HUES6 (cell line): ENCODE results near the gene LRSAM1.
A peak's percentile ranks its signal among the peaks of the same experiment; 100 is the strongest.

Experiments
- H3K27ac ChIP-seq: 2 replicates; pipeline ENCODE4 v1.7.0; 2013; ENCODE audit warnings: low read depth, mild to moderate bottlenecking, low read length, inconsistent platforms
- H3K27me3 ChIP-seq: 2 replicates; pipeline ENCODE4 v1.6.1; 2013; ENCODE audit warnings: low read length; ENCODE audit not compliant: control insufficient read depth, insufficient read depth
- H3K36me3 ChIP-seq: 2 replicates; pipeline ENCODE4 v1.6.1; 2013; ENCODE audit warnings: low read length; ENCODE audit not compliant: control insufficient read depth, insufficient read depth
- H3K4me1 ChIP-seq: 2 replicates; pipeline ENCODE4 v1.6.1; 2013; ENCODE audit warnings: low read length; ENCODE audit not compliant: control insufficient read depth, insufficient read depth
- H3K4me3 ChIP-seq: 2 replicates; pipeline ENCODE4 v1.5.1; 2013; ENCODE audit warnings: low read depth, low read length
- H3K9ac ChIP-seq: one replicate; pipeline ENCODE4 v1.6.1; 2013; ENCODE audit warnings: mild to moderate bottlenecking, low read length
- H3K9me3 ChIP-seq: 2 replicates; pipeline ENCODE4 v1.6.1; 2013; ENCODE audit warnings: low read depth, low read length; ENCODE audit not compliant: control insufficient read depth, insufficient read depth

The LRSAM1 gene

GRCh38 chr9:127500399-127500798 lies 49.1 kb downstream of the LRSAM1 start:
- H3K36me3 ChIP-seq = peaks cover 49% of the 10 kb centered on the region
- H3K9me3 ChIP-seq = no peaks in the 10 kb centered on the region
- no peaks in the 10 kb centered on the region for H3K4me1 ChIP-seq
- no peak overlapping the region for H3K27ac ChIP-seq
- H3K9ac ChIP-seq = no peak overlapping the region
- H3K27me3 ChIP-seq = no peaks in the 10 kb centered on the region
- H3K4me3 ChIP-seq = no peak overlapping the region

DNA sequence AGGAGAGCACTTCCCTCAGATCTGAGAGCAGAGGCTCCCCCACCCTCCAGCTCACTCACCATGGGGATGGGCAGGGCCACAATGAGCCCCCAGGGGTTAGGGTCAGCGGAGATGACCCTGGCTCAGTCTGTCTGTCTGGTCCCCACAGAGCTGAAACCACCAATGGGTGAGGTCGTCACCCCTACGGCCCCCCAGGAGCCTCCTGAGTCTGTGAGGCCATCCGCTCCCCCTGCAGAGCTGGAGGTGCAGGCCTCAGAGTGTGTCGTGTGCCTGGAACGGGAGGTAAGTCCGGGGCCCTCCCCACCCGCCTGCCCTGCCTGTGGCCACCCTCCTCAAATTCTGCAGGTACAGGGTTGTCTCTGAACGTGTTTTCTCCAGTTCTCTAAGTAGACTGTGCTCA lies 49.6 kb downstream of the LRSAM1 start:
- Histone ChIP-seq H3K9ac (no peak overlapping the region), H3K4me1 (no peaks in the 10 kb centered on the region), H3K36me3 (peaks cover 45% of the 10 kb centered on the region), H3K27ac (no peak overlapping the region), H3K9me3 (no peaks in the 10 kb centered on the region), H3K4me3 (no peak overlapping the region), H3K27me3 (no peaks in the 10 kb centered on the region)

GRCh38 chr9:127501821-127502343 lies 50.6 kb downstream of the LRSAM1 start:
- Histone ChIP-seq H3K4me1 (no peaks in the 10 kb centered on the region), H3K9ac (no peak overlapping the region), H3K9me3 (no peaks in the 10 kb centered on the region), H3K27me3 (no peaks in the 10 kb centered on the region), H3K36me3 (peaks cover 39% of the 10 kb centered on the region), H3K4me3 (no peak overlapping the region), H3K27ac (no peak overlapping the region)

DNA sequence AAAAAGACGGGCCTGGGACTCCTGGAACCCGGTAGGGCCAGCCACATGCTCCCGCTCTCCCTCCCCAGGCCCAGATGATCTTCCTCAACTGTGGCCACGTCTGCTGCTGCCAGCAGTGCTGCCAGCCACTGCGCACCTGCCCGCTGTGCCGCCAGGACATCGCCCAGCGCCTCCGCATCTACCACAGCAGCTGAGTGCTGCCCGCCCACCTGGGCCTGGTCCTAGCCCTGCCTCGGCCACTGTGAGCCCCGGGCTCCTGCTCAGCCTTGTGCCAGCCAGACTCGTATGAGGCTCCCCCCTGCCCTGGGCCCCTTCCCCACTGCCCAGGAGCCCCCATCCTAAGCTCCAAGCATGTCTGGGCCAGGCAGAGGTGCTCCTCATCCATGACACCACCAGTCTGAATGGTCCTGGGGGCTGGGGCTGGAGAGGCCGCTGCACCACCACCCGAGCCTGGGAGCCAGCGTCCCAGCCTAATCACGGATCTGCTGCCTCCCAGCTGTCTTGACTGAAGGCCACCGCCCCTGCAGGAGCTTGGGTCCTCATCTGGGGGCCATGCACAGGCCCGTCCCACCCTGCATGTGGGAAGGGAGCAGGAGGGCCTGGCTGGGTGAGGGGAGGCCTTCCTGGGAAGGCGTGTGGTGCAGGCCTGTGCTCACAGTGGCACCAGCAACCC lies 51.5 kb downstream of the LRSAM1 start:
- Histone ChIP-seq H3K27me3 (no peaks in the 10 kb centered on the region), H3K4me1 (no peaks in the 10 kb centered on the region), H3K27ac (no peak overlapping the region), H3K36me3 (peaks cover 38% of the 10 kb centered on the region), H3K9ac (no peak overlapping the region), H3K4me3 (no peak overlapping the region), H3K9me3 (no peaks in the 10 kb centered on the region)

DNA sequence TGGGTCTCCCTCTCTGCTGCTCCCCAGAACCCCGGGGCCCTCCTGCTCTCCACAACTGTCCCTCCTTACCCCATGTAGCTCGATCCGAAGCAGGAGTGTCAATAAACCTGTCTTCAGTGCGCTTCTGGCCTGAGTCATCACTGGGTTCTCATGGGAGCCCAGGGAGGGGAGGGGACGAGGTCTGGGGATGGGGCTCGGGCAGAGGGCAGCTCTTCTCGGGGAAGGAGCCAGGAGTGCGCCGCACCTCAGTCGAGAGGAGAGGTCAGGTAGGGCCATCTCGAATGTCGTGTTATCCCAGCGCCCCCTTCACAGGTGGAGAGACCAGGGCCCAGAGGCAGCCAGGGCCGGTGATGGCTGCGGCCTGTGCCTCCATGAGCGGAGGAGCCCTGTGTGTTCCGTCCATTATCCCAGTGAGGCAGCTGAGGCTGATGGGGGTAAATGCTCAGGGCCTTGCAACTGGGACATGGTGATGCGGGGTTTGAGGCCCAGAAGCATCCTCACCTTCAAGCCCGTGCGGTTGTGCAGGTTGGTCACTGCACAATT lies 52.1 kb downstream of the LRSAM1 start:
- Histone ChIP-seq H3K4me1 (no peaks in the 10 kb centered on the region), H3K9me3 (no peaks in the 10 kb centered on the region), H3K36me3 (peaks cover 39% of the 10 kb centered on the region), H3K27me3 (no peaks in the 10 kb centered on the region), H3K27ac (no peak overlapping the region), H3K4me3 (no peak overlapping the region), H3K9ac (no peak overlapping the region)

DNA sequence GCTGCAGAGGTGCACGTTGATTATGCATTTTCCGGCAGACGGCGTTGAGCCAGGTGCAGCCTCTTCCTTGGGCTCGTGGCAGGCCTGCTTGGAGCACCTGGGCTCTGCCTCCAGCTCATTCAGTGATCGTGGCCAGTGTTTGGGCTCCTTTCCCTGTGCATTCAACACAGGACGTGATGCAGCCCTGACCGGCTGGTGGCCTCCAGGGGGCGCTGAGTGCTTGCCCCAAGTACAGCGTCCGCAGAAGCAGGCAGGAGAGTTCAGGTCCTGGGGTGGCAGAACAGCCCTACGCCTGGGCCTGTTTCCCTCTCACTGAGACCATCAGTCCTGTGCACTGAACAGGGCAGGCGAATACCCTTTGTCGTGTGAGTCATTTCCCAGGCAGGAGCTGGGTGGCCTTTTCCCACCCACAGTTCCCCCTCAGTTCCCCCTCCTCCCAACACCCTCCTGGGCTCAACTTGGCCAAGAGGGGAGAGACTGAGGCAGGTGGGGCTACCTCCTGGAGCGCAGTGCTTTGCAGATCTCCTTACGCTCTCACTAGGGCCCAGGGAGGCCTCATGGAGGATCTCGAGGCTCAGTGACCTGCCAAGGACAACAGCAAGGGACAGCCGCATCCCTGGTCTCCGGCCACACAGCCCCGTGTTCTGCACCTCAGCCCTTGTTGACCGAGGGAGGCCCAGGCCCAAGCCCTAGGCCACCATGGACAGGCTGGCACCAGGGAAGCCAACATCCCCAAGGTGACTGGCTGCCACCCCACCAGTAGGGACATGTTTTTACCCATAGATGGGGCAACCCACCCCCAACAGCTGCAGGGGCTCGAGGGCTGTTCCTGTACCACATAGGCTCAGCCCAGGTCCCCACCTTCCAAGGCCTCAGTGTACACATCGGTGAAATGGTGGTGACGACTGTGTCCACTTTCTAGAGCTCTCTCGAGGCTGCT lies 52.9 kb downstream of the LRSAM1 start:
- no peak overlapping the region for H3K4me3 ChIP-seq
- no peaks in the 10 kb centered on the region for H3K9me3 ChIP-seq
- H3K27me3 ChIP-seq = no peaks in the 10 kb centered on the region
- peaks cover 46% of the 10 kb centered on the region for H3K36me3 ChIP-seq
- no peaks in the 10 kb centered on the region for H3K4me1 ChIP-seq
- 0 out of 2 replicates have a peak overlapping the region, but pooled peaks have one; percentile 11 for H3K27ac ChIP-seq
- H3K9ac ChIP-seq = no peak overlapping the region

- Histone ChIP-seq H3K9me3 (no peaks in the 10 kb centered on the region), H3K27me3 (no peaks in the 10 kb centered on the region), H3K27ac (no peak overlapping the region), H3K9ac (no peak overlapping the region), H3K36me3 (peaks cover 47% of the 10 kb centered on the region), H3K4me3 (no peak overlapping the region), H3K4me1 (no peaks in the 10 kb centered on the region)
Measured at GRCh38 chr9:127504887-127505251, 53.6 kb downstream of the LRSAM1 start.

- no peak overlapping the region for H3K4me3 ChIP-seq
- H3K9me3 ChIP-seq = no peaks in the 10 kb centered on the region
- peaks cover 47% of the 10 kb centered on the region for H3K36me3 ChIP-seq
- H3K9ac ChIP-seq = no peak overlapping the region
- H3K4me1 ChIP-seq = no peaks in the 10 kb centered on the region
- H3K27me3 ChIP-seq = no peaks in the 10 kb centered on the region
- H3K27ac ChIP-seq = no peak overlapping the region
Measured at GRCh38 chr9:127505396-127506116, 54.2 kb downstream of the LRSAM1 start.

- Histone ChIP-seq H3K36me3 (peaks cover 47% of the 10 kb centered on the region), H3K4me1 (no peaks in the 10 kb centered on the region), H3K9ac (no peak overlapping the region), H3K27me3 (no peaks in the 10 kb centered on the region), H3K4me3 (no peak overlapping the region), H3K9me3 (no peaks in the 10 kb centered on the region), H3K27ac (no peak overlapping the region)
Measured at GRCh38 chr9:127506117-127506813, 55.0 kb downstream of the LRSAM1 start.
